Measurements from ENCODE around the gene BAHCC1. TPM values are rescaled to one million over a fixed set of nuclear protein-coding genes. Genes with fewer than 3 reads are reported as not detected.

BAHCC1 gene
- total RNA-seq, 6 donors from 2014 or later = 8.2 to 81.7 (median 21.0) TPM

GRCh38 chr17:81482673-81483072 lies 87.4 kb downstream of the BAHCC1 start:
- peaks cover 0 to 4% (median 0%) of the 10 kb centered on the region in 4 donors for H3K27me3 ChIP-seq
- H3K27ac ChIP-seq = no peak overlapping the region
- H3K9me3 ChIP-seq = no peaks in the 10 kb centered on the region
- DNase-seq = peak in 1 of 2 donors; percentile 54
- peaks cover 25 to 42% (median 30%) of the 10 kb centered on the region in 4 donors for H3K4me1 ChIP-seq
- TF ChIP-seq CTCF (IDR thresholded peaks at IDR 0.05) (no peak), EP300 (IDR thresholded peaks at IDR 0.05) (no peak), POLR2A (IDR thresholded peaks at IDR 0.05) (no peak), POLR2AphosphoS5 (IDR thresholded peaks at IDR 0.05) (no peak)
- H3K4me3 ChIP-seq = no peak overlapping the region
- WGBS, 2 donors = 80 to 90% methylated on average over 8 to 11 of the region's 11 CpGs
- ATAC-seq (ENCODE audit: low FRiP score in 2 of 2) = no peak
- H3K36me3 ChIP-seq = no peaks in the 10 kb centered on the region

GRCh38 chr17:81483085-81483861 lies 88.0 kb downstream of the BAHCC1 start:
- ATAC-seq (ENCODE audit: low FRiP score in 2 of 2) (peak in 1 of 2 donors; percentile 3), DNase-seq (peak in 1 of 2 donors; percentile 80)
- Histone ChIP-seq H3K4me1 (peaks cover 26 to 48% (median 34%) of the 10 kb centered on the region in 4 donors), H3K4me3 (peak overlapping the region in 2 of 4 donors; percentile 42 to 46), H3K36me3 (no peaks in the 10 kb centered on the region), H3K27ac (no peak overlapping the region), H3K9me3 (no peaks in the 10 kb centered on the region), H3K27me3 (peaks cover 0 to 4% (median 0%) of the 10 kb centered on the region in 4 donors)
- no peak for TF ChIP-seq POLR2A (IDR thresholded peaks at IDR 0.05)
- 67 to 78% methylated on average over 21 to 29 of the region's 29 CpGs for WGBS, 2 donors

GRCh38 chr17:81483862-81484194 lies 88.6 kb downstream of the BAHCC1 start:
- no peak for TF ChIP-seq CTCF (IDR thresholded peaks at IDR 0.05)
- no peak for TF ChIP-seq POLR2A (IDR thresholded peaks at IDR 0.05)
- no peak for TF ChIP-seq EP300 (IDR thresholded peaks at IDR 0.05)
- Histone ChIP-seq H3K27ac (no peak overlapping the region), H3K9me3 (no peaks in the 10 kb centered on the region), H3K4me3 (peak overlapping the region in 3 of 4 donors; percentile 22 to 46 (median 42)), H3K4me1 (peaks cover 31 to 54% (median 38%) of the 10 kb centered on the region in 4 donors), H3K27me3 (peaks cover 0 to 4% (median 0%) of the 10 kb centered on the region in 4 donors), H3K36me3 (no peaks in the 10 kb centered on the region)
- peak in 1 of 2 donors; percentile 1 for ATAC-seq (ENCODE audit: low FRiP score in 2 of 2)
- no peak for DNase-seq
- 20 to 33% methylated on average over 13 to 22 of the region's 32 CpGs for WGBS, 2 donors

GRCh38 chr17:81484195-81484979 lies 89.1 kb downstream of the BAHCC1 start:
- peak; percentile 92 to 98 for DNase-seq
- Histone ChIP-seq H3K27me3 (peaks cover 0 to 4% (median 0%) of the 10 kb centered on the region in 4 donors), H3K27ac (no peak overlapping the region), H3K4me1 (peaks cover 31 to 59% (median 39%) of the 10 kb centered on the region in 4 donors), H3K4me3 (peak overlapping the region in 3 of 4 donors; percentile 22 to 46 (median 42)), H3K9me3 (no peaks in the 10 kb centered on the region), H3K36me3 (no peaks in the 10 kb centered on the region)
- 13 to 14% methylated on average over 25 to 29 of the region's 60 CpGs for WGBS, 2 donors
- ATAC-seq (ENCODE audit: low FRiP score in 2 of 2) = peak; percentile 88 to 89
- TF ChIP-seq EP300 (IDR thresholded peaks at IDR 0.05) (no peak), CTCF (IDR thresholded peaks at IDR 0.05) (peak; percentile 100), POLR2AphosphoS5 (IDR thresholded peaks at IDR 0.05) (no peak)

GRCh38 chr17:81486199-81486810 lies 91.0 kb downstream of the BAHCC1 start:
- Histone ChIP-seq H3K9me3 (no peaks in the 10 kb centered on the region), H3K27me3 (peaks cover 0 to under 1% (median 0%) of the 10 kb centered on the region in 4 donors), H3K4me3 (no peak overlapping the region), H3K27ac (no peak overlapping the region), H3K4me1 (peaks cover 26 to 50% (median 35%) of the 10 kb centered on the region in 4 donors), H3K36me3 (no peaks in the 10 kb centered on the region)
- TF ChIP-seq EP300 (IDR thresholded peaks at IDR 0.05) (no peak), POLR2AphosphoS5 (IDR thresholded peaks at IDR 0.05) (no peak), CTCF (IDR thresholded peaks at IDR 0.05) (no peak), POLR2A (IDR thresholded peaks at IDR 0.05) (no peak)
- WGBS, 2 donors = 61 to 70% methylated on average over 17 of the region's 17 CpGs
- DNase-seq = no peak
- no peak for ATAC-seq (ENCODE audit: low FRiP score in 2 of 2)
